CD4-positive, alpha-beta T cell treated with Interleukin-1 beta for 1 hour (primary cell): ENCODE results near the gene WLS.
"Not testable (repeated sequence)": the region's sequence is repeated elsewhere in the genome, so short reads cannot be mapped to it uniquely, and the experiment has no call there.

ENCODE experiments used
- DNase-seq, 2 donors: peaks; one replicate each; pipeline ENCODE4 v3.0.0-alpha.2; 2020 to 2022

Gene WLS

DNA sequence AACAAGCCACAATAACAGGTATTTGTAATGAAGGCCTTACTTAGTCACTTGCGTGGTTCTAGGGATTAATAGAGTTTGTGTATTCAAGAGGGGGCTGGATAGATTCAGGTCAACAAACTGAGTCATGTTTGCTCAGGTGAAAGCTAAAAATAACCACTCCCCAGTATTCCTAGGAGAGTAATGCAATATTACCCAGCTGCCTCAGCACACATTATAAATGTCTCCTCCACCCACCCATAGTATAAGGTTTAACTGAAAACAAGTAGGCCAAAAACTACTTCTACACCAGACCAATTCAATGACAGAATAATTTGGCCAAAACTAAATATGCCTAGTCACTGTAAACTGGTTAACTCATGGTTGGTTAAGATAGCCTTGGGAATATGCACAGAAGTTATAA, 34.4 kb downstream of the WLS start:
- DNase-seq, result no peak

- DNase-seq, result no peak
Measured at GRCh38 chr1:68197461-68197860, 34.9 kb downstream of the WLS start.

DNA sequence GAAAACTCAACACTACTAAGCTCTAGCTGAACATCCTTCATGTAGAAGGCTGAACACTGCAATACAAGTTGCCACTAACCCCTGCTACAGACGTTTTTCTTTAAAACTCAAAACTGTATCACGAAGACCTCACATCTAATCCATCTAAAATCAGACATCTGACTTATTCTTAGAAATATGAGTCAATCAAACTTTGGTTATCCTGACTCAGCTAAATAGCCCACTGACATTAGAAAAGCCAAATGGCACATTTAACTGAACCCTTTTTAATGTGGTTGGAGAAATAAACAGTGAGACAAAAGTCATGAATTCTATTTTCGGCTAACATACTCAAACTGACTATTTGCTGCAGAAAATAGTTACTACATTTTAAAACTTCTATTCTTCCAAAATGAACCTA, 35.6 kb downstream of the WLS start:
- DNase-seq, result no peak

GRCh38 chr1:68191717-68192116, 40.6 kb downstream of the WLS start:
- DNase-seq, result no peak

DNA sequence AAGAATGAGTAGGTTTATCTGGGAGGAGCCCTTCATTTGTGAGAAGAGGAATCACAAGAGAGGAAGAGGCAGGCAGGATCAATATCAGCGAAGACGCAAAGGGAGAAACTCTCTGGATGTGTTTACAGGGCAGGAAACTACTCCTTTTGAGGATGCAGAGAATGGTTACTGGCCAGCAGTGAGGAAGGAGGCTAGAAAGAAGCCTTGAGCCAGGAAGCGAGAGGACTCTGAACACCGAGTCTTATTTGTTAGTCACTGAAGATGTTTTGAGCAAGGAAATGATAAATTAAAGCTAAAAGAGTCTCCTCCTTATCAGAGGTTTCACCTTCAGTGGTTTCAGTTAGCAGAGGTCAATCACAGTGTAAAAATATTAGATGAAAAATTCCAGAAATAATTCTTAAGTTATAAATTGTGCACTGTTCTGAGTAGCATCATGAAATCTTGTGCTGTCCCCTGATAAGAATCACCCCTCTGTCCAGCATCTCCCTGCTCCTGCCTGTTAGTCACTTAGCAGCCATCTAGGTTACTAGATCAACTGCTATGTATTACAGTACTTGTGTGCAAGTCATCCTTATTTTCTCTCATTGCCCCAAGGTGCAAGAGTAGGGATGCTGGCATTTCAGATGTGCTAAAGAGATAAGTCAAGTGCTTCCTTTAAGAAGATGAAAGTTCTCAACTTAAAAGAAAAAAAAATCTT, 43.5 kb downstream of the WLS start:
- no peak for DNase-seq

GRCh38 chr1:68188060-68188538, 44.2 kb downstream of the WLS start:
- no peak for DNase-seq

- DNase-seq, result no peak
Measured at GRCh38 chr1:68185743-68186142, 46.6 kb downstream of the WLS start.

DNA sequence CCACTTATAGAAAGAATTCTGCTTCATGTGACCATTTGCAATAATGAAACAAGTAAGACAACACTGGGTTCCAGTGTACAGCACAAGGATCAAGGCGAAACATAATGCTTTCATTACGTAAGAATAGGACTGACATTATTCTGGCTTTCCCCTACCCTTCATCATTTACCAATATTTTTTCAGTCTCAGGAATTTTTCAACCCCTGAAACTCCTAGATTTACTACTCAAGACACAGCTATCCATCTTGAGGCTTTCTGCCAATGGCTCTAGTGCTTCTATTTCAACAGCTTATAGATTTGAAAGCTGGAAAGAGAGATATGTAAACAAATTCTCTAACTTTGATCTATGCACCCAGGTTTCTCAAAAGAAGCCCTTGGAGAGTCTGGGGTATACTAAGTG, 48.4 kb downstream of the WLS start:
- no peak for DNase-seq

GRCh38 chr1:68181165-68181556, 51.2 kb downstream of the WLS start:
- no peak for DNase-seq

DNA sequence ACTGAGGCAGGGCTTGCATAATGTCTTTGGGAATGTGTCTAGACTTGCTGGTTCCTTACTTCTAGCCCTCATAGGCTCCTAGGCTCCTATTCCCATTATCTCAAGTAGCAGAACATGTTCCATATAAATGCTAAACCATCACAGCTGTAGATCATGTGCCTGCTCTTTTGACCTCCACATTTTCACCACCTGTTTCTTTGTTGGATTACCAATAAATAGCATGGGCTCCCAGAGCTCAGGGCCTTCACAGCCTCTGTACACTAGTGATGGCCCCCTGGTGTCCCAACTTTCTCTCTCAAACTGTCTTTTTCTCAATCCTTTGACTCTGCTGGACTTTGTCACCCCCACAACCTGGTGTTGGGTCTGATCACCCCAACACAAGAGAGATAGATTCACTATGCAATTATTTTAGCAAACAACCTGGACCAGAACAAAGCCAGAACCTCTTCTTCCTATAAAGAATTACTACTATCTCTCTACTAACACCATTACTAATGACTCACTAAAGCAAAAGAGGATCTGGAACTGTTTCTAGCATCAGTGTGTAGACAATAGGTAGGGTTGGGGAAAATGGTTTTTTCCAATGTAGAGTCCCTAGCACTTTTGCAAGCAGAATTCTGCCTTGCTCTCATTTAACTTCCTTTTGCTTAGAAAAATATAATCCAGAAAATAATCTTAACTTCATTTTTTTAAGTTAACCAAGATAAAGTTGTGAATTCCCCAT, 51.7 kb downstream of the WLS start:
- DNase-seq, result no peak

- DNase-seq, result no peak
Measured at GRCh38 chr1:68178821-68179490, 53.4 kb downstream of the WLS start.

GRCh38 chr1:68175621-68176398, 56.5 kb downstream of the WLS start:
- no peak for DNase-seq

DNA sequence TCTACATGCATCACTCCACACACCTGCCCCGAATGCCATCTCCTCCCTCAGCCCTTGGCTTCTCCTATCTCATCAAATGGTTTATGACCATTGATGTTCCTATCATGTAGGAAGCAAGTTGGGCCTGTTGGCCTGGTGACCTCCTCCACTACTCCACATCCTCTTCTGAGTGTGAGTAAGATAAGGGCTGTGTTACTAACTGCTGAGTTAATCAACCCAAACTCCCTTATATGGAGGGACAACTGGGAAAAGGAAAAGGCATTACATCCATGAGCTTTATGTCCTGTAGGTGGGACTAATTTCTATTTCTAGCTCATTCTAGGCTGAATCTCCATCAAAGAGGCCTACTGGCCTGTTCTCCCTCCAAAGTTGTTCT, 57.6 kb downstream of the WLS start:
- no peak for DNase-seq

GRCh38 chr1:68173936-68174737, 58.2 kb downstream of the WLS start:
- DNase-seq, result no peak

DNA sequence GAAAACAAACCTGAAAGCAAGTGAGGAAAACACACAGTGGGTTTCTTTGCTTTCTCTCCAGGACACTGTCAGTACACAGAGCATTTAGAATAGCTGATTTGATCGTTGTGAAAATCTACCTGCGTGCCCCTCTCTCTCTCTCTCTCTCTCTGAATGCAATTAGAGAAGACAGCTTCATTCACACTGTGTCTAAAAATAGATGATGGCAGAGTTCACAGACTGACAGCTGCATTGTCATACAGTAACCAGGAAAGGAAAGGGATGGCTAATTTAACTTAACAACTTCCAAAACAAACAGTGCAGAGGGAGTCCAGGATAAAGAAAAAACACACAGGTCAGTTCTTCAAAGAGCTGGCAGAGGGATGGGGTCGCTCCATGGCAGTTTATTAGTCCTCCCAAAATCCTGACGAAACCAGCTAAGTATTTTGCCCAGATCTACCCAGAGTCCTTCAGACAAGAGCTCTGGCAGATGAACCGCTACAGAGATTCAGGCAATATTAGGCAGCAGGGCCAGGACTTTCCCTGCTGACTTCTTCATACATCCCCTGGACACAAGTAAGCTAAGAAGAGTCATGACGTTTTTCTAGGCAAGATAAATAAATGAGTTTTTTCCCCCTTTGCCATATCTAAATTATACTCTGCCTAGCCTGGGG, 58.9 kb downstream of the WLS start:
- no peak for DNase-seq

GRCh38 chr1:68171795-68172194, 60.5 kb downstream of the WLS start:
- DNase-seq, result not testable (repeated sequence)

GRCh38 chr1:68168545-68169171, 63.7 kb downstream of the WLS start:
- no peak for DNase-seq

GRCh38 chr1:68167211-68167610, 65.1 kb downstream of the WLS start:
- no peak for DNase-seq

- DNase-seq, result no peak
Measured at GRCh38 chr1:68166348-68166747, 66.0 kb downstream of the WLS start.

GRCh38 chr1:68165665-68166064, 66.7 kb downstream of the WLS start:
- no peak for DNase-seq

- no peak for DNase-seq
Measured at GRCh38 chr1:68164918-68165317, 67.4 kb downstream of the WLS start.
